Left lung (tissue), 10 donors: ENCODE data around the gene FXYD2. TPM values are rescaled to one million over a fixed set of nuclear protein-coding genes. Genes with fewer than 3 reads are reported as not detected.

Source experiments
- ATAC-seq: fragments of 200-7000 bp; cut with Tn5 transposase; one replicate; pipeline ENCODE4 v1.9.1; 2020; ENCODE audit warnings: moderate library complexity
- DNase-seq, 4 donors: peaks; one replicate each; pipeline ENCODE4 v3.0.0-alpha.2; 2013 to 2020
- H3K27ac ChIP-seq, 2 donors: fragments of 200-600 bp; sonication (generic) in 1 of 2; one replicate each; pipeline versions ENCODE4 v1.5.0 to v1.8.0; 2020 to 2021
- H3K27me3 ChIP-seq, 2 donors: fragments of 200-600 bp; sonication (generic) in 1 of 2; one replicate each; pipeline versions ENCODE4 v1.5.0 to v1.8.0; 2020 to 2021
- H3K36me3 ChIP-seq, 2 donors: fragments of 200-600 bp; sonication (generic) in 1 of 2; one replicate each; pipeline versions ENCODE4 v1.5.0 to v1.8.0; 2020 to 2021
- H3K4me1 ChIP-seq, 2 donors: fragments of 200-600 bp; one replicate each; pipeline ENCODE4 v1.8.0; 2021
- H3K4me3 ChIP-seq, 2 donors: fragments of 200-600 bp; sonication (generic) in 1 of 2; one replicate each; pipeline versions ENCODE4 v1.5.0 to v1.8.0; 2020 to 2021; ENCODE audit warnings: mild to moderate bottlenecking in 1 of 2
- H3K9me3 ChIP-seq, 2 donors: fragments of 200-600 bp; sonication (generic) in 1 of 2; one replicate each; pipeline versions ENCODE4 v1.5.0 to v1.8.0; 2020 to 2021
- intact Hi-C, 2 donors: fragments of 100-400 bp; cut with DNase I; formaldehyde crosslinking; loops; one replicate each; pipeline versions ENCODE4 v1.11.2 to v1.14.2; 2022
- polyA plus RNA-seq, 6 donors: library from polyadenylated mRNA; unstranded; fragments of 120-200 nt; gene quantifications; one replicate each; pipeline ENCODE4 v1.2.1, GENCODE V29; 2013; ENCODE audit not compliant: insufficient read length in 6 of 6
- total RNA-seq, 2 donors: library from RNA; stranded (reverse); fragmentation: NEBNext Ultra II Directional; extraction: Animal tissue kit (Norgen Biotek cat#: 25700); gene quantifications; one replicate each; pipeline ENCODE4 v1.2.1, GENCODE V29; 2021
- TF ChIP-seq, protein P1 (sequence below), 2 donors: fragments of 200-600 bp; sonication (generic) in 1 of 2; IDR thresholded peaks; one replicate each; pipeline versions ENCODE4 v1.5.0 to v1.8.0; 2021; ENCODE audit warnings: antibody characterized with exemption in 2 of 2
- donor health status: DM: no; HTN: yes; CAD: no.
- donor health status: DM: no; HTN: no; CAD: no.

The FXYD2 gene
- total and polyA plus RNA-seq, 8 donors, result 1.2 to 9.2 (median 5.4) TPM

- Histone ChIP-seq H3K4me1 (peaks cover 5 to 42% of the 10 kb centered on the region in 2 donors), H3K27ac (no peak overlapping the region), H3K9me3 (no peaks in the 10 kb centered on the region), H3K4me3 (no peak overlapping the region), H3K36me3 (no peaks in the 10 kb centered on the region), H3K27me3 (no peaks in the 10 kb centered on the region)
- no peak for DNase-seq
- intact Hi-C loops, result no loop called here
- TF ChIP-seq, protein P1, sequence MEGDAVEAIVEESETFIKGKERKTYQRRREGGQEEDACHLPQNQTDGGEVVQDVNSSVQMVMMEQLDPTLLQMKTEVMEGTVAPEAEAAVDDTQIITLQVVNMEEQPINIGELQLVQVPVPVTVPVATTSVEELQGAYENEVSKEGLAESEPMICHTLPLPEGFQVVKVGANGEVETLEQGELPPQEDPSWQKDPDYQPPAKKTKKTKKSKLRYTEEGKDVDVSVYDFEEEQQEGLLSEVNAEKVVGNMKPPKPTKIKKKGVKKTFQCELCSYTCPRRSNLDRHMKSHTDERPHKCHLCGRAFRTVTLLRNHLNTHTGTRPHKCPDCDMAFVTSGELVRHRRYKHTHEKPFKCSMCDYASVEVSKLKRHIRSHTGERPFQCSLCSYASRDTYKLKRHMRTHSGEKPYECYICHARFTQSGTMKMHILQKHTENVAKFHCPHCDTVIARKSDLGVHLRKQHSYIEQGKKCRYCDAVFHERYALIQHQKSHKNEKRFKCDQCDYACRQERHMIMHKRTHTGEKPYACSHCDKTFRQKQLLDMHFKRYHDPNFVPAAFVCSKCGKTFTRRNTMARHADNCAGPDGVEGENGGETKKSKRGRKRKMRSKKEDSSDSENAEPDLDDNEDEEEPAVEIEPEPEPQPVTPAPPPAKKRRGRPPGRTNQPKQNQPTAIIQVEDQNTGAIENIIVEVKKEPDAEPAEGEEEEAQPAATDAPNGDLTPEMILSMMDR (IDR thresholded peaks at IDR 0.05), result no peak
- no peak for ATAC-seq
Observed at GRCh38 chr11:117834068-117834810, 9.7 kb upstream of the FXYD2 start.

GRCh38 chr11:117833401-117833891 lies 8.9 kb upstream of the FXYD2 start:
- Histone ChIP-seq H3K27me3 (no peaks in the 10 kb centered on the region), H3K9me3 (no peaks in the 10 kb centered on the region), H3K4me1 (peaks cover 12 to 50% of the 10 kb centered on the region in 2 donors), H3K36me3 (no peaks in the 10 kb centered on the region), H3K4me3 (no peak overlapping the region), H3K27ac (no peak overlapping the region)
- ATAC-seq, result peak; percentile 67
- intact Hi-C loops, result no loop called here
- TF ChIP-seq, protein P1 (IDR thresholded peaks at IDR 0.05), result no peak
- peak in 2 of 4 donors; percentile 74 to 82 for DNase-seq

DNA sequence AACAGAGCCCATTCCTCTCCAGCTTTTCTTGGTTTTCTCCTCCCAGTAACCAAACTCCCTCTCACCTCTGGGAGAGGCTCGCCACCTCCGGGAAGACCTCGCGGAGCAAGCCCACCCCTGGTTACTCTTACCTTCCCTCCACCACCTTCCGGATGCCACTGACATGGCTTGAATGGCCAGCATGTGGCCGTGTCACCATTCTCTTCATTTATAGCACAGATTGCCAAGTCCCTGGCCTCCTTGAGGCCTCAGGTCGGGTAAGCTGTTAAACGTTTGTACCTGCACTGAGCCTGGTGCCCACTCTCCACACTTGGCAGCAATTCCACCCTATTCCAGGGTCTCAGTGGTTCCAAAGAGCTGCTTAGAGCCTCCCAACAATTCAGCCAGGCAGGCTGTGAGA lies 8.0 kb upstream of the FXYD2 start:
- no peak for ATAC-seq
- intact Hi-C loops, result no loop called here
- no peak overlapping the region for H3K27ac ChIP-seq
- no peaks in the 10 kb centered on the region for H3K9me3 ChIP-seq
- H3K4me3 ChIP-seq, result no peak overlapping the region
- no peaks in the 10 kb centered on the region for H3K27me3 ChIP-seq
- TF ChIP-seq, protein P1 (IDR thresholded peaks at IDR 0.05), result no peak
- DNase-seq, result no peak
- H3K4me1 ChIP-seq, result peaks cover 12 to 56% of the 10 kb centered on the region in 2 donors
- no peaks in the 10 kb centered on the region for H3K36me3 ChIP-seq

GRCh38 chr11:117831661-117832415 lies 7.3 kb upstream of the FXYD2 start:
- peaks cover 12 to 55% of the 10 kb centered on the region in 2 donors for H3K4me1 ChIP-seq
- no peaks in the 10 kb centered on the region for H3K9me3 ChIP-seq
- H3K27me3 ChIP-seq, result no peaks in the 10 kb centered on the region
- H3K36me3 ChIP-seq, result no peaks in the 10 kb centered on the region
- intact Hi-C loops, result no loop called here
- no peak overlapping the region for H3K4me3 ChIP-seq
- no peak for ATAC-seq
- DNase-seq, result no peak
- H3K27ac ChIP-seq, result no peak overlapping the region
- TF ChIP-seq, protein P1 (IDR thresholded peaks at IDR 0.05), result no peak
